B cell (primary cell): ENCODE measurements around the gene OR4D2. TPM values are rescaled to one million over a fixed set of nuclear protein-coding genes. Genes with fewer than 3 reads are reported as not detected.

ENCODE experiments used
- ATAC-seq: fragments of 200-7000 bp; cut with Tn5 transposase; one replicate; pipeline ENCODE4 v1.10.0; 2021; ENCODE audit warnings: low read depth, mild to moderate bottlenecking, moderate number of reproducible peaks, moderate library complexity
- CTCF ChIA-PET: fragments of 350-600 bp; sonication (Branson Sonifier 250); formaldehyde crosslinking; loops from one replicate; lab custom pipeline; 2021; ENCODE audit warnings: antibody characterized with exemption, inconsistent platforms; lab: Charles Lee
- POLR2A ChIA-PET: fragments of 350-600 bp; sonication (Branson Sonifier 250); formaldehyde crosslinking; loops from one replicate; lab custom pipeline; 2021; ENCODE audit warnings: antibody characterized with exemption; lab: Charles Lee
- DNase-seq: peaks from one replicate; pipeline ENCODE4 v3.0.0; 2013
- H2AFZ ChIP-seq: 2 replicates; pipeline ENCODE4 v1.6.1; 2012; ENCODE audit warnings: mild to moderate bottlenecking, low read depth, low read length; ENCODE audit not compliant: insufficient read depth, poor library complexity, severe bottlenecking
- H3K27ac ChIP-seq, 2 donors: 1 replicate in 1 of 2; 2 replicates in 1 of 2; pipeline ENCODE4 v1.5.1; 2012 to 2013; ENCODE audit warnings: low read length in 2 of 2, mild to moderate bottlenecking in 2 of 2, moderate library complexity in 1 of 2
- H3K27me3 ChIP-seq, 4 experiments: fragments of 200-600 bp in 1 of 4; sonication (generic) in 1 of 4; replicated peaks in 1 of 4; 1 replicate in 2 of 4; 2 replicates in 2 of 4; pipeline versions ENCODE4 v1.6.1 to v1.7.0; 2013 to 2016; ENCODE audit warnings: low read length in 3 of 4, mild to moderate bottlenecking in 2 of 4, mixed read lengths in 1 of 4, moderate library complexity in 1 of 4; ENCODE audit not compliant: insufficient read depth in 4 of 4, control insufficient read depth in 3 of 4; ENCODE audit errors: control extremely low read depth in 1 of 4
- H3K36me3 ChIP-seq, 2 experiments: replicated peaks in 1 of 2; 1 replicate in 1 of 2; 2 replicates in 1 of 2; pipeline versions ENCODE4 v1.6.1 to v1.7.1; 2013; ENCODE audit warnings: low read length in 1 of 2; ENCODE audit not compliant: insufficient read depth in 2 of 2, control insufficient read depth in 1 of 2; ENCODE audit errors: control extremely low read depth in 1 of 2, extremely low read depth in 1 of 2
- H3K4me1 ChIP-seq, 2 donors: fragments of 200-600 bp in 1 of 2; sonication (generic) in 1 of 2; 1 replicate in 1 of 2; 2 replicates in 1 of 2; pipeline versions ENCODE4 v1.5.1 to v1.6.1; 2013 to 2017; ENCODE audit warnings: low read length in 2 of 2; ENCODE audit not compliant: control insufficient read depth in 2 of 2, insufficient read depth in 2 of 2
- H3K4me2 ChIP-seq: replicated peaks from 2 replicates; pipeline ENCODE3; 2012; ENCODE audit warnings: mild to moderate bottlenecking, low read depth, low read length; ENCODE audit not compliant: poor library complexity, severe bottlenecking
- H3K4me3 ChIP-seq, 5 experiments: fragments of 200-600 bp in 1 of 5; sonication (generic) in 1 of 5; 1 replicate in 3 of 5; 2 replicates in 2 of 5; pipeline versions ENCODE4 v1.5.1 to v1.7.0; 2011 to 2016; ENCODE audit warnings: low read length in 4 of 5, mild to moderate bottlenecking in 4 of 5, low read depth in 2 of 5, control low read depth in 1 of 5, moderate library complexity in 1 of 5; ENCODE audit not compliant: insufficient read depth in 1 of 5; ENCODE audit errors: control extremely low read depth in 1 of 5, extremely low read depth in 1 of 5
- H3K79me2 ChIP-seq: fragments of 200-600 bp; sonication (generic); one replicate; pipeline ENCODE4 v1.6.0; 2016; ENCODE audit warnings: low read length; ENCODE audit not compliant: control insufficient read depth, insufficient read depth
- H3K9ac ChIP-seq: fragments of 200-600 bp; sonication (generic); 2 replicates; pipeline ENCODE4 v1.6.1; 2017; ENCODE audit warnings: mild to moderate bottlenecking, low read length, moderate library complexity
- H3K9me3 ChIP-seq, 3 donors: one replicate each; pipeline versions ENCODE4 v1.6.1 to v1.7.1; 2013; ENCODE audit warnings: low read length in 2 of 3; ENCODE audit not compliant: control insufficient read depth in 2 of 3, insufficient read depth in 1 of 3; ENCODE audit errors: control extremely low read depth in 1 of 3
- H4K20me1 ChIP-seq: 2 replicates; pipeline ENCODE4 v1.6.0; 2012; ENCODE audit warnings: mild to moderate bottlenecking, low read length; ENCODE audit not compliant: insufficient read depth, control insufficient read depth, poor library complexity, severe bottlenecking
- H3K27ac Mint-ChIP-seq: one replicate; pipeline ENCODE4 v1.8.0; 2021; ENCODE audit warnings: mixed read lengths
- H3K27me3 Mint-ChIP-seq: one replicate; pipeline ENCODE4 v1.8.0; 2021; ENCODE audit warnings: mixed read lengths
- H3K4me1 Mint-ChIP-seq: one replicate; pipeline ENCODE4 v1.8.0; 2021; ENCODE audit warnings: mixed read lengths
- H3K4me3 Mint-ChIP-seq: one replicate; pipeline ENCODE4 v1.8.0; 2021; ENCODE audit warnings: mixed read lengths
- H3K9me3 Mint-ChIP-seq: one replicate; pipeline ENCODE4 v1.8.0; 2022; ENCODE audit warnings: mixed read lengths; ENCODE audit not compliant: insufficient read depth
- EZH2 ChIP-seq: IDR thresholded peaks from 2 replicates; pipeline ENCODE4 v1.6.1; 2012; ENCODE audit warnings: borderline replicate concordance, low read depth, mild to moderate bottlenecking, moderate library complexity, low read length; ENCODE audit not compliant: insufficient read depth, poor library complexity, severe bottlenecking
- WGBS: methylation state at CpG from one replicate; pipeline ENCODE4 v1.1.5; 2013; ENCODE audit warnings: missing lambda C conversion rate; ENCODE audit not compliant: insufficient coverage; 5-methylcytosine and 5-hydroxymethylcytosine counted together
- intact Hi-C: fragments of 100-400 bp; cut with micrococcal nuclease; formaldehyde crosslinking; loops from one replicate; pipeline ENCODE4 v1.10.0; 2022
- polyA plus RNA-seq: library from polyadenylated mRNA; depleted of rRNA; stranded (reverse); fragments of >200 nt; gene quantifications from 2 replicates; pipeline ENCODE4 v1.2.3, GENCODE V29; 2012
- total RNA-seq, 2 donors: library from RNA; stranded (reverse); fragments of 120-200 nt in 1 of 2; gene quantifications; 1 replicate in 1 of 2; 2 replicates in 1 of 2; pipeline versions ENCODE4 v1.2.3 to v1.2.4, GENCODE V29; 2013 to 2022
- TF ChIP-seq, protein P1 (sequence below): fragments of 200-600 bp; IDR thresholded peaks from one replicate; pipeline ENCODE4 v1.8.0; 2022; ENCODE audit warnings: antibody characterized with exemption, mild to moderate bottlenecking

OR4D2 gene
- total and polyA plus RNA-seq, 2 donors (not counting 1 experiment from before 2014, with no cell fraction given), result not detected

DNA sequence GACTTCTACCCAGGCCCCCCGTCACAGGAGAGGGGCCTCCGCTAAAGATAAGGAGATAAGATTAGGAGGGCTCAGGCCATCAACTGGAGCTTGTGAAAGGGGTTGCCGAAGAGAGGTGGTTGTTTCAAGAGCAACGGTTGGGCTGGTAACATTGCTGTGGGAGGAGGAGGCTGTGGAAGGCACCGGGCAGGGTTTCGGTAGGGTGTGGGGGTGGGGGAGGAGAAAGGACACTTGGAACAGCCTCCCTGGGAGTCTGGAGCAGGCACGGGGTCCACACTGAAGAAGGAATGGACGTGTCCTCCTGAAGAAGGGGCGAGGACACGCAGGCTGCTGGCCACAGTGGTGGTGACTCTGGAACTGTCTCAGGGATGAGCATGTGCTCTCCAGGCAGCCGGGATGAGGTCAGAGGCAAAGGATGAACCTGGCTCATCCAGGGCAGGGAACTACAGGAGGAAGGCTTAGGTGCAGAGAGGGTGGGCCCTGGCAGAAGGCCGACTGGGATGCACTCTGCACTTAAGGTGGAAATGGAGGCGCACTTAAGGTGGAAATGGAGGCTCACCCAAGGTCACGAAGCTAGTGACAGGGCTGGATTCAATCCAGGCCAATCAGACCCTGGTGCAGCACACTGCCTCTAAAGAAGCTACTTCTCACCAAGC lies 24.6 kb downstream of the OR4D2 start:
- no peak overlapping the region for H3K4me2 ChIP-seq
- TF ChIP-seq, protein P1, sequence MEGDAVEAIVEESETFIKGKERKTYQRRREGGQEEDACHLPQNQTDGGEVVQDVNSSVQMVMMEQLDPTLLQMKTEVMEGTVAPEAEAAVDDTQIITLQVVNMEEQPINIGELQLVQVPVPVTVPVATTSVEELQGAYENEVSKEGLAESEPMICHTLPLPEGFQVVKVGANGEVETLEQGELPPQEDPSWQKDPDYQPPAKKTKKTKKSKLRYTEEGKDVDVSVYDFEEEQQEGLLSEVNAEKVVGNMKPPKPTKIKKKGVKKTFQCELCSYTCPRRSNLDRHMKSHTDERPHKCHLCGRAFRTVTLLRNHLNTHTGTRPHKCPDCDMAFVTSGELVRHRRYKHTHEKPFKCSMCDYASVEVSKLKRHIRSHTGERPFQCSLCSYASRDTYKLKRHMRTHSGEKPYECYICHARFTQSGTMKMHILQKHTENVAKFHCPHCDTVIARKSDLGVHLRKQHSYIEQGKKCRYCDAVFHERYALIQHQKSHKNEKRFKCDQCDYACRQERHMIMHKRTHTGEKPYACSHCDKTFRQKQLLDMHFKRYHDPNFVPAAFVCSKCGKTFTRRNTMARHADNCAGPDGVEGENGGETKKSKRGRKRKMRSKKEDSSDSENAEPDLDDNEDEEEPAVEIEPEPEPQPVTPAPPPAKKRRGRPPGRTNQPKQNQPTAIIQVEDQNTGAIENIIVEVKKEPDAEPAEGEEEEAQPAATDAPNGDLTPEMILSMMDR, result no peak
- no peak for TF ChIP-seq EZH2
- Mint-ChIP-seq H3K27ac (no peak overlapping the region), H3K4me3 (no peak overlapping the region), H3K9me3 (no peaks in the 10 kb centered on the region), H3K4me1 (peaks cover 1% of the 10 kb centered on the region), H3K27me3 (peaks cover 32% of the 10 kb centered on the region)
- no peak overlapping the region for H3K27ac ChIP-seq
- no peaks in the 10 kb centered on the region for H3K36me3 ChIP-seq
- intact Hi-C loops, result no loop called here
- H3K9ac ChIP-seq, result no peak overlapping the region
- peaks cover 0 to 2% of the 10 kb centered on the region in 2 donors for H3K4me1 ChIP-seq
- no peak overlapping the region for H2AFZ ChIP-seq
- DNase-seq (no peak), ATAC-seq (no peak)
- ChIA-PET POLR2A (no interaction called here), CTCF (interaction anchor here (1.1 kb wide), 1 partner anchor 9 kb away, joined by 3 read pairs; no protein-coding TSS in a partner anchor)
- H4K20me1 ChIP-seq, result no peaks in the 10 kb centered on the region
- WGBS, result 83% methylated on average over 14 of the region's 14 CpGs
- H3K4me3 ChIP-seq, result no peak overlapping the region
- peaks cover 0 to 5% (median 2%) of the 10 kb centered on the region in 4 experiments for H3K27me3 ChIP-seq
- H3K9me3 ChIP-seq, result peaks cover 0 to 2% (median 0%) of the 10 kb centered on the region in 3 donors
- no peaks in the 10 kb centered on the region for H3K79me2 ChIP-seq

DNA sequence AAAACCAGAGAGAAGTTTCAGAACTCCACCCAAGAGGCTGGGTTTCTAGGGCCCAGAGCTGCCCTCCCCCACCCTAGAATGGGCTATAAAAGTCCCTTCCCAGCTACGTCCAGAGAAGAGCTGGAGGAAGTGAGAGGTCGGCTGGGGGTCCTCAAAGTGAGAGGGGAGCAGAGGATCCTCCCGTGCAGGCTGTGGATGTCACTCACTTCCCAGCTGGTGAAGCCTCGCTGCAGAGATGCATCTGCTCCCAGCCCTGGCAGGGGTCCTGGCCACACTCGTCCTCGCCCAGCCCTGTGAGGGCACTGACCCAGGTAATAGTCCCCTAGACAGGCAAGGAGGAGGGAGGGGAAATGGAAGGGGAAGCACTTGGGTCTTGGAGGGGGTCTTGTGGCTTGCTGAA lies 25.8 kb downstream of the OR4D2 start, which contains the start of gene EPX:
Gene EPX, plus strand, starts transcription at position 115 of the 400 bp plus-strand sequence. Its CDS starts 121 bp downstream, at position 236.
- Histone ChIP-seq H3K4me3 (no peak within 1 kb of the TSS), H3K9me3 (peaks cover 0 to 2% (median 0%) of the 10 kb centered on the region in 3 donors), H3K27ac (no peak within 1 kb of the TSS), H4K20me1 (no peaks in the 10 kb centered on the region), H2AFZ (no peak within 1 kb of the TSS), H3K4me2 (no peak within 1 kb of the TSS), H3K27me3 (peaks cover 0 to 5% (median 2%) of the 10 kb centered on the region in 4 experiments), H3K9ac (no peak within 1 kb of the TSS), H3K36me3 (no peaks in the 10 kb centered on the region), H3K79me2 (no peaks in the 10 kb centered on the region), H3K4me1 (no peaks in the 10 kb centered on the region)
- 56% methylated on average over 5 of the region's 6 CpGs for WGBS
- Mint-ChIP-seq H3K27ac (no peak within 1 kb of the TSS), H3K4me3 (no peak within 1 kb of the TSS), H3K4me1 (no peaks in the 10 kb centered on the region), H3K9me3 (no peaks in the 10 kb centered on the region), H3K27me3 (peaks cover 38% of the 10 kb centered on the region)
- DNase-seq (no peak), ATAC-seq (no peak)
- TF ChIP-seq, protein P1, result no peak
- TF ChIP-seq EZH2, result no peak
- ChIA-PET POLR2A (no interaction called here), CTCF (no interaction called here)
- intact Hi-C loops, result no loop called here
